Measurements from ENCODE around the gene PPP1R13B.

Gene PPP1R13B

DNA sequence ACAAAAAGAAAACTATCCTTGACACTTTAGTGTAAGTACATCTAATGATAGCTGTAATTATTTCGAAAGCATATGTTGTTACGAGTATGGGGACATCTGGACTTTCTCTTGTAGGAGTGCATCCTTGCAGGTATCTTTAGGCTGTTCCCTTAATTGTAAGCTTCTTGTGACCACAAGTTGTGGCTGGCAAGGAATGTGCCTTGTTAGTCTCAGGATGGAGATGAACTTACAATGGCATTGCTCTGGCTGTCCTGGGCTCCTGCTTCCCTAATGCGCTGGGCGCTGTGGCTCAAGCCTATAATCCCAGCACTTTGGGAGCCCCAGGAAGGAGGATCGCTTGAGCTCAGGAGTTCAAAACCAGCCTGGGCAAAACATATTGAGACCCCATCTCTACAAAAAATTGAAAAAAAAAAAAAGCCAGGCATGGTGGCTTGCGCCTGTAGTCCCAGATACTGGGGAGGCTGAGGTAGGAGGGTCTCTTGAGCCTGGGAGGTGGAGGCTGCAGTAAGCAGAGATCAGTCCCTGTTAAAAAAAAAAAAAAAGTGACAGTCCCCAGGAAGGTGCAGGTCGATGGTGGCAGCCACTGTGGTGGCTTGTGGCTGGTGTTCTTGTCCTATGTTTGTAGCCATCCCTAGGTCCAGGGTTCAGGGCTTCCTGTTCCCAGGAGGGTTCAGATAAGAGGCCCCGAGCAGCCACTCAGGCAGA lies 23.7 kb upstream of the PPP1R13B start:
- no peak for DNase-seq (ENCODE audit: low read depth)
- TF ChIP-seq, protein P1, sequence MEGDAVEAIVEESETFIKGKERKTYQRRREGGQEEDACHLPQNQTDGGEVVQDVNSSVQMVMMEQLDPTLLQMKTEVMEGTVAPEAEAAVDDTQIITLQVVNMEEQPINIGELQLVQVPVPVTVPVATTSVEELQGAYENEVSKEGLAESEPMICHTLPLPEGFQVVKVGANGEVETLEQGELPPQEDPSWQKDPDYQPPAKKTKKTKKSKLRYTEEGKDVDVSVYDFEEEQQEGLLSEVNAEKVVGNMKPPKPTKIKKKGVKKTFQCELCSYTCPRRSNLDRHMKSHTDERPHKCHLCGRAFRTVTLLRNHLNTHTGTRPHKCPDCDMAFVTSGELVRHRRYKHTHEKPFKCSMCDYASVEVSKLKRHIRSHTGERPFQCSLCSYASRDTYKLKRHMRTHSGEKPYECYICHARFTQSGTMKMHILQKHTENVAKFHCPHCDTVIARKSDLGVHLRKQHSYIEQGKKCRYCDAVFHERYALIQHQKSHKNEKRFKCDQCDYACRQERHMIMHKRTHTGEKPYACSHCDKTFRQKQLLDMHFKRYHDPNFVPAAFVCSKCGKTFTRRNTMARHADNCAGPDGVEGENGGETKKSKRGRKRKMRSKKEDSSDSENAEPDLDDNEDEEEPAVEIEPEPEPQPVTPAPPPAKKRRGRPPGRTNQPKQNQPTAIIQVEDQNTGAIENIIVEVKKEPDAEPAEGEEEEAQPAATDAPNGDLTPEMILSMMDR (conservative IDR thresholded peaks at IDR 0.05; ENCODE audit: low read length): no peak
- H3K4me3 ChIP-seq (ENCODE audit: low read length): no peak overlapping the region

DNA sequence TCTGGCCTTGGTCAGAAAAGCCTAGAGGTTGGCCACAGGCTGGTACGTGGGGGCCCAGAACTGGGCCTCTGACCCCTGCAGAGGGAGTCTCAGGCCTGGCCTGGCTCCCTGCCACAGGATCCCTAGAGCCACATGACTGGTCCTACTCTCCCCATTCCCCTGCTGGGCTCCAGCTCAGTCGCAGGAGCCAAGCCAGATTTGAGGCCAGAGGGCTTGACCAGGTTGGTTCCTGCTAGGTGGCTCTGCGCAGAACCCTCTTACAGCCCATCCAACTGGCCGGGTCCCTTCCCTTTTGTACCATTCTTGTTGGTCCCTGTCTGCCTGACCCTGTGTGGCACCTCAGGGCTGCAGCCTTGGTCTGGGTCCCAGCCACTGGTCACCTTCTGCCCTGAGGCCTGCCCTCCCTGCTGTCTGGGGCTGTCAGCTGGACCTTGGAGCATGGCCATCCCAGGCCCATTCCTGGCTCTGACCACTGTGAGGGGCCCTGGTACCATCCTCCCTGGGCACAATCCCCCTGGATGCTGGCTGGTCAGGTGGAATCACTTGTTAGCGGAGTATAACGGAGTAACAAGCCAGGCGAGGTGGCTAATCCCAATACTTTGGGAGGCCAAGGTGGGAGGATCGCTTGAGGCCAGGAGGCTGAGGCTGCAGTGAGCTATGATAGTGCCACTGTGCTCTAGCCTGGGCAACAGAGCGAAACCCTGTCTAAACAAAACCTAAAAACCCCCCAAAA lies 22.9 kb upstream of the PPP1R13B start:
- no peak overlapping the region for H3K4me3 ChIP-seq (ENCODE audit: low read length)
- TF ChIP-seq, protein P1 (conservative IDR thresholded peaks at IDR 0.05; ENCODE audit: low read length): no peak
- DNase-seq (ENCODE audit: low read depth): no peak

DNA sequence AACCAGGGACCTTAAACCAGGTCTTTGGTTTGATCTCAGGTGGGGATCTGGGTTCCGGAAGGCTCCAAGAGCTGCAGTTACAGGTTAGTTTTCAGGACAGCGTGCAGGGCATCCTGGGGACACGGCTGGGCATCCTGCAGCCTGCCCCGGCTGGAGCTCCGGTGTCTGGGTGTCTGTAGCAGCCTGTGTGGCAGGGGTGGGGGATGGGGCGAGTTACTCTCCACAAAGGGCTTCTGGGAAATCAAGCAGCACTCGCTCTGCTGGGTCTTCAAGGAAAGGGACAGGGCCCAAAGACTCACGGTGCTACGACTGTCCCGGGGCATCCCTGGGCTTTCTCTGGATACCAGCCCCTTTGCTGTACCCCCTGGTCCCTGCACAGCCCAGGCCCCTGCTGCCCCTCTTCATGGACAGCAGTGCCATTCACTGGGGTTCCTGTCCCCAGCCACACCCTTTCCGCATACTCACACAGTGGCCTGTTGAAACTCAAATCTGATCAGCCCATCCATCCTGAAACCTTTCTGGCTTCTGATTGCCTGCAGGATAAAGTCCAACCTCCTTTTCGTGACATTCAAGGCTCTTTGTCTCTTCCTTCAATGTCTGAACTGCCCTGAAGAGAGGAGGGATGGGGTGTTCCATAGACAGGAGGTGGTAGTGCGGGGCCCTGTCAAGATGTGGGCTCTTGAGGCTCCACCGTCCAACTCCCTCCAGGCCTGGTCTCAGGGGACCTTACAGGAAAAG lies 22.2 kb upstream of the PPP1R13B start:
- H3K4me3 ChIP-seq (ENCODE audit: low read length): no peak overlapping the region
- DNase-seq (ENCODE audit: low read depth): no peak
- TF ChIP-seq, protein P1 (conservative IDR thresholded peaks at IDR 0.05; ENCODE audit: low read length): no peak

DNA sequence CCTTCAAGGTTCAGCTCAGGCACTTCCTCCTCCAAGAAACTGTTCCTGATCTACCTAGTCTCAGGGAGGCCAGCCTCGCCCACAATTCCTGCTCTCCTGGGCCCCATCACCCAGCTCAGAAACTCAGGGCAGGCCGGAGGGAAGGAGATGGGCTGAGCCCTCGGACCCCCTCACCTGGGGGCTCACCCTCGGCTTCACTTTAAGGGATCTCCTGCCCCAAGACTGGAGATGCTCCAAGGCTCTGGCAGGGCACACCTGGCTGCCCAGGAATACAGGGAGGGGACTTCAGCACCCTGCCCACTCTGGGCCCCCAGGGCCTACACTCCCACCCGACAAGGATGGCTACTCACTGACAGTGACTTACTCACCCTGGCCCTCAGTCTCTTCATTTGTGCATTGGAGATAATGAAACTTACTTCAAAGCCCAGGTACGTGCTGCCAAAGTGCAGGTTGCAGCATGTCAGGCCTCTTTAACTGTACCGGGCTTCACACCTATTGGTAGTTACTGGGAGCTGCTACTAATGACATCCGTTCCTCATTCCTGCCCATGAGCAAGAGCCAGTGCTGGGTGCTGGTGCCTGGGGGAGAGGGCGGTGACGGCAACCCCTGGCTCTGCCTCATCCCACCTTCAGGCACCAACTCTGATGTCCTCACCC lies 21.0 kb upstream of the PPP1R13B start:
- TF ChIP-seq, protein P1 (conservative IDR thresholded peaks at IDR 0.05; ENCODE audit: low read length): no peak
- H3K4me3 ChIP-seq (ENCODE audit: low read length): no peak overlapping the region
- DNase-seq (ENCODE audit: low read depth): no peak

DNA sequence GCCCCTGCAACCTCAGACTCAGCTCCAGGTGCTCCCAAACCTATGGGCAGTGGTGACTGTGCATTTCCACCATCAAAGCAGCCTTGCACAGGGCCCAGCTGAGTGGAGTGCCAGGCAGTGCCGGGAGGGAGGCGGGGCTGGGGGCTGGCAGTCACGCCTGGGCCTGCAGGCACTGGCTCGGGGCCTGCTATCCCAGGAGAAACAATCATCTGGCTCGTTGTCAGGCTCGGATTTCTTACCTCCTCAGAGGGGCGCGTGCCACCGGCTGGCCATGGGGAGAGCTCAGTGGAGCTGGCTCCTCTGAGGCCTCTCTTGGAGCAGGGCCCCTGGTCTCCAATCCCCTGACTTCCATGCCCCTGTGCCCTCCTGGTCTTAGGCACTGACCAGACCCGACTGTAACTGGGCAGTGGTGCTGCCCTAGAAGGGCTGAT lies 20.2 kb upstream of the PPP1R13B start:
- no peak for DNase-seq (ENCODE audit: low read depth)
- TF ChIP-seq, protein P1 (conservative IDR thresholded peaks at IDR 0.05; ENCODE audit: low read length): no peak
- no peak overlapping the region for H3K4me3 ChIP-seq (ENCODE audit: low read length)

DNA sequence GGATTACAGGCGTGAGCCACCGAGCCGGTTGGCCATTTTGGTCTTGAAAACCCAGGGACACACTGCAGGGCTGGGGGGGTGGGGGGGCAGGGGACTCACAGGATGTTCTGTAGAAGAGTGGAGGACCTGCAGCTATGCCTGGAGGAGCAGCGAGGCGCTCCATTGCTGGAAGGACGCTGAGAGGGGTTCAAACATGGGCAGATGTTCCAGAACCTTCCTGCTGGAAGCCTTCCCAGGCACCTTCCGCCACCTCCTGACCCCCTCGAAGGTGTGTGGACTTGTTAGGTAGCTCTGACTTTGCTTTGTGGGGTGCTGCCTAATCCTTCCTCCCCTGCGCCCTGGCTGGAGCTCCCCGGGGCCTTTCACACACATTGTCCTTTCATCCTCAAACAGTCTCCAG lies 19.6 kb upstream of the PPP1R13B start:
- TF ChIP-seq, protein P1 (conservative IDR thresholded peaks at IDR 0.05; ENCODE audit: low read length): no peak
- DNase-seq (ENCODE audit: low read depth): no peak
- H3K4me3 ChIP-seq (ENCODE audit: low read length): no peak overlapping the region

Measured in AG10803 (cell line).